Cortex of kidney (tissue), 1 donor: ENCODE results near the gene MXD1.

Experiments
- DNase-seq: peaks from one replicate; lab custom pipeline; 2025; lab: John Stamatoyannopoulos, UW

MXD1 gene

GRCh38 chr2:69954084-69954483, 39.2 kb downstream of the MXD1 start:
- DNase-seq = no peak

- DNase-seq = no peak
These were observed 40.1 kb downstream of the MXD1 start for GRCh38 chr2:69955029-69955428.

GRCh38 chr2:69956475-69956979, 41.6 kb downstream of the MXD1 start:
- no peak for DNase-seq

- no peak for DNase-seq
These were observed 43.1 kb downstream of the MXD1 start for GRCh38 chr2:69957965-69958364.

GRCh38 chr2:69958480-69958879, 43.6 kb downstream of the MXD1 start:
- DNase-seq = no peak

- no peak for DNase-seq
These were observed 44.5 kb downstream of the MXD1 start for GRCh38 chr2:69959425-69959824.

GRCh38 chr2:69960821-69961220, 45.9 kb downstream of the MXD1 start:
- no peak for DNase-seq

GRCh38 chr2:69961496-69961895, 46.6 kb downstream of the MXD1 start, which contains the start of gene ASPRV1:
Gene ASPRV1, minus strand, starts transcription at chr2:69961631. Its CDS starts 195 bp downstream, at chr2:69961436.
- DNase-seq = no peak

- DNase-seq = no peak
These were observed 48.2 kb downstream of the MXD1 start for GRCh38 chr2:69962986-69963730.

- no peak for DNase-seq
These were observed 49.5 kb downstream of the MXD1 start for GRCh38 chr2:69964353-69964841.

GRCh38 chr2:69965756-69966445, 51.0 kb downstream of the MXD1 start:
- no peak for DNase-seq

GRCh38 chr2:69966496-69966895, 51.6 kb downstream of the MXD1 start:
- no peak for DNase-seq

GRCh38 chr2:69968609-69969008, 53.7 kb downstream of the MXD1 start:
- no peak for DNase-seq

GRCh38 chr2:69969126-69969983, 54.4 kb downstream of the MXD1 start:
- DNase-seq = no peak

- DNase-seq = no peak
These were observed 55.1 kb downstream of the MXD1 start for GRCh38 chr2:69969991-69970390.

- DNase-seq = no peak
These were observed 57.9 kb downstream of the MXD1 start for GRCh38 chr2:69972822-69973221.

- DNase-seq = no peak
These were observed 58.4 kb downstream of the MXD1 start for GRCh38 chr2:69973335-69973735.

GRCh38 chr2:69975136-69975852, 60.4 kb downstream of the MXD1 start:
- no peak for DNase-seq

GRCh38 chr2:69975853-69976462, 61.0 kb downstream of the MXD1 start:
- DNase-seq = no peak

- DNase-seq = no peak
These were observed 62.3 kb downstream of the MXD1 start for GRCh38 chr2:69977186-69977585.

- no peak for DNase-seq
These were observed 63.1 kb downstream of the MXD1 start for GRCh38 chr2:69977906-69978482.
